Breast epithelium (tissue), 4 donors: Measurements from ENCODE around the gene JPH4. TPM values are rescaled to one million over a fixed set of nuclear protein-coding genes. Genes with fewer than 3 reads are reported as not detected.

ENCODE experiments used
- DNase-seq, 2 donors: peaks; one replicate each; pipeline ENCODE4 v3.0.0-alpha.2; 2019; ENCODE audit warnings: low spot score in 2 of 2
- H3K27ac ChIP-seq, 2 donors: fragments of 200-600 bp; sonication (generic) in 1 of 2; one replicate each; pipeline ENCODE4 v1.5.1; 2016 to 2019; ENCODE audit warnings: mild to moderate bottlenecking in 1 of 2
- H3K27me3 ChIP-seq, 2 donors: fragments of 200-600 bp; sonication (generic) in 1 of 2; one replicate each; pipeline versions ENCODE4 v1.5.1 to v1.6.0; 2017 to 2019; ENCODE audit warnings: control low read depth in 1 of 2, mild to moderate bottlenecking in 1 of 2
- H3K36me3 ChIP-seq: fragments of 200-600 bp; one replicate; pipeline ENCODE4 v1.5.1; 2019
- H3K4me1 ChIP-seq, 2 donors: fragments of 200-600 bp; sonication (generic); one replicate each; pipeline ENCODE4 v1.5.1; 2016 to 2019; ENCODE audit warnings: control low read depth in 1 of 2
- H3K4me3 ChIP-seq, 3 donors: fragments of 200-600 bp; sonication (generic); 1 replicate in 2 of 3; 2 replicates in 1 of 3; pipeline ENCODE4 v1.5.1; 2016 to 2019; ENCODE audit warnings: mild to moderate bottlenecking in 3 of 3, moderate library complexity in 2 of 3
- H3K9me3 ChIP-seq, 2 donors: fragments of 200-600 bp; sonication (generic) in 1 of 2; one replicate each; pipeline ENCODE4 v1.5.1; 2016 to 2019; ENCODE audit warnings: control low read depth in 1 of 2
- CTCF ChIP-seq, 3 donors: fragments of 450-650 bp; IDR thresholded peaks; one replicate each; pipeline ENCODE4 v1.5.1; 2016 to 2017; ENCODE audit warnings: antibody characterized with exemption in 3 of 3, mild to moderate bottlenecking in 3 of 3, moderate library complexity in 3 of 3
- POLR2A ChIP-seq: fragments of 450-650 bp; IDR thresholded peaks from one replicate; pipeline ENCODE4 v1.6.1; 2016; ENCODE audit warnings: antibody characterized with exemption, mild to moderate bottlenecking, moderate library complexity
- POLR2AphosphoS5 ChIP-seq, 3 donors: sonication (generic); formaldehyde crosslinking; IDR thresholded peaks; one replicate each; pipeline ENCODE4 v1.6.1; 2017; ENCODE audit warnings: antibody characterized with exemption in 3 of 3
- intact Hi-C: fragments of 100-400 bp; cut with DNase I; formaldehyde crosslinking; loops from one replicate; pipeline ENCODE4 v1.15.1; 2023; ENCODE audit warnings: low total_unique reads
- total RNA-seq, 3 donors: library from RNA; depleted of rRNA; stranded (reverse); fragments of >200 nt; gene quantifications; one replicate each; pipeline ENCODE4 v1.1.0, GENCODE V29; 2016

The JPH4 gene
- under 1 TPM; 0.66 to 0.96 (median 0.73) TPM for total RNA-seq

- peaks cover 12 to 26% of the 10 kb centered on the region in 2 donors for H3K27me3 ChIP-seq
These were observed at the start of gene JPH4 for GRCh38 chr14:23578560-23579310. Gene JPH4, minus strand, starts transcription at chr14:23578790. Its CDS starts 1,337 bp downstream, at chr14:23577453.

GRCh38 chr14:23627961-23628360 lies 49.4 kb upstream of the JPH4 start:
- no peaks in the 10 kb centered on the region for H3K27me3 ChIP-seq
- DNase-seq = no peak
- H3K9me3 ChIP-seq = peaks cover 0 to 5% of the 10 kb centered on the region in 2 donors
- no peak overlapping the region for H3K4me3 ChIP-seq
- H3K36me3 ChIP-seq = no peaks in the 10 kb centered on the region
- TF ChIP-seq POLR2A = no peak
- no peak for TF ChIP-seq POLR2AphosphoS5 (IDR thresholded peaks at IDR 0.05)
- TF ChIP-seq CTCF (IDR thresholded peaks at IDR 0.05) = no peak
- no peak overlapping the region for H3K27ac ChIP-seq
- intact Hi-C loops = no loop called here
- H3K4me1 ChIP-seq = no peaks in the 10 kb centered on the region

More at GRCh38 chr14:23578560-23579310, at the start of gene JPH4:
- Histone ChIP-seq H3K9me3 (no peaks in the 10 kb centered on the region), H3K4me3 (peak within 1 kb of the TSS in 2 of 3 donors; percentile 46 to 66), H3K4me1 (peaks cover 0 to 4% of the 10 kb centered on the region in 2 donors), H3K36me3 (no peaks in the 10 kb centered on the region), H3K27ac (no peak within 1 kb of the TSS)
- no peak for DNase-seq
- intact Hi-C loops = no loop called here
- no peak for TF ChIP-seq POLR2A
- no peak for TF ChIP-seq CTCF (IDR thresholded peaks at IDR 0.05)
- TF ChIP-seq POLR2AphosphoS5 (IDR thresholded peaks at IDR 0.05) = no peak

- intact Hi-C loops = no loop called here
- H3K36me3 ChIP-seq = no peaks in the 10 kb centered on the region
- no peak for DNase-seq
- H3K4me3 ChIP-seq = no peak overlapping the region
- TF ChIP-seq CTCF (IDR thresholded peaks at IDR 0.05) (no peak), POLR2A (no peak), POLR2AphosphoS5 (IDR thresholded peaks at IDR 0.05) (no peak)
- H3K27ac ChIP-seq = no peak overlapping the region
- H3K4me1 ChIP-seq = no peaks in the 10 kb centered on the region
- peaks cover 0 to 5% of the 10 kb centered on the region in 2 donors for H3K9me3 ChIP-seq
- H3K27me3 ChIP-seq = no peaks in the 10 kb centered on the region
These were observed 48.4 kb upstream of the JPH4 start for GRCh38 chr14:23626946-23627345.

GRCh38 chr14:23624830-23625404 lies 46.3 kb upstream of the JPH4 start:
- intact Hi-C loops = no loop called here
- no peak for DNase-seq
- Histone ChIP-seq H3K36me3 (no peaks in the 10 kb centered on the region), H3K27me3 (no peaks in the 10 kb centered on the region), H3K4me1 (no peaks in the 10 kb centered on the region), H3K9me3 (peaks cover 0 to 5% of the 10 kb centered on the region in 2 donors), H3K27ac (no peak overlapping the region), H3K4me3 (no peak overlapping the region)
- no peak for TF ChIP-seq CTCF (IDR thresholded peaks at IDR 0.05)
- no peak for TF ChIP-seq POLR2A
- no peak for TF ChIP-seq POLR2AphosphoS5 (IDR thresholded peaks at IDR 0.05)

GRCh38 chr14:23623962-23624361 lies 45.4 kb upstream of the JPH4 start:
- Histone ChIP-seq H3K4me3 (no peak overlapping the region), H3K36me3 (no peaks in the 10 kb centered on the region), H3K4me1 (no peaks in the 10 kb centered on the region), H3K9me3 (peaks cover 0 to 5% of the 10 kb centered on the region in 2 donors), H3K27me3 (no peaks in the 10 kb centered on the region), H3K27ac (no peak overlapping the region)
- intact Hi-C loops = no loop called here
- peak in 1 of 2 donors; percentile 10 for DNase-seq
- TF ChIP-seq POLR2A (no peak), CTCF (IDR thresholded peaks at IDR 0.05) (no peak), POLR2AphosphoS5 (IDR thresholded peaks at IDR 0.05) (no peak)
